HG02623 (cell line): ENCODE data around the gene PPP2R2C.

Experiments
- ATAC-seq: cut with Tn5 transposase; IDR thresholded peaks from one replicate; pipeline ENCODE4 v1.9.1; 2021; ENCODE audit warnings: moderate library complexity; ENCODE audit not compliant: unreplicated experiment

PPP2R2C gene

DNA sequence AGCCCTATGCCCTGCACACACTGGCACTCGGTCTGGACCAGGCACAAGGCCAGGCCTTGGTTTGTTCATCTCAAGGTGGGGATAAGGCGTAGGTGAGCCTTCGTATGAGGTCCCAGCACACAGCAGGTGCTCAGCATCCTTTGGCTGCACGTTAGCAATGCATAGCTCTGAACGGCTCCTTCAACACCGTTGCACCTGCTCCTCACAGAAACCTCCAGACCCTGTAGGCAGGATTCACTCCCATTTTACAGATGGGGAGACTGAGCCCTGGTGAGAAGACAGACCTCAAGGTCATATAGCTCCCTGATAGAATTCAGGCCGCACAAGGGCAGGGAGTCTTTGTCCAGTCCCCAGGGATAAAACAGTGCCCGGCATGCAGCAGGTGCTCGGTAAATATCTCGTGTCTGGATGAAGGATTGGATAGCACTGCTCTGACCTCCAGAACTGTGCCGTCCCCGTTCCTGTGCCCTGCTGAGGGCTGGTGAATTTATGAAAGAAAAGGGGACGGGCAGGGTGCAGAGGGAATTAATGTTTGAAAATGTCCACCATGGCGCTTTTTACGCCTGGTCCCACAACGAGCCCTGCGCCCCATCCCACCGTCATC lies 2.4 kb downstream of the PPP2R2C start:
- ATAC-seq: no peak

DNA sequence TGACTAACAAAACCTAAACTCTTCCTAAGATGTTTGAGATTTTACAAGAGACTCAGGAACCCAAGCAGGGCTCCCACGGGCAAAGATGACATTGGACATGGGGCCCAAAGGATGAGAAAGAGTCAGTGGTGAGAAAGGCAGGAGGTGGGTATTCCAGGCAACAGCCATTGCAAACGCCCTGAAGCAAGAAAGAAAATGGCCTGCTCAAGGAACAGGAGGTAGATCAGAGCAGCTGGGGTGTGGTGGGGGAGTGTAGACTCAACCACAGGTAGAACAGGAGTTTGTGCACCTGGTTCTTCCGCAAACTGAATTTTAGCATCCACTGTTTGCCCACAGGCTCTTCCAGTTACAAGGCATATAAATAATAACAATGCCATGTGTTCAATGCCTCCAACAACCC lies 3.3 kb downstream of the PPP2R2C start:
- ATAC-seq: no peak

DNA sequence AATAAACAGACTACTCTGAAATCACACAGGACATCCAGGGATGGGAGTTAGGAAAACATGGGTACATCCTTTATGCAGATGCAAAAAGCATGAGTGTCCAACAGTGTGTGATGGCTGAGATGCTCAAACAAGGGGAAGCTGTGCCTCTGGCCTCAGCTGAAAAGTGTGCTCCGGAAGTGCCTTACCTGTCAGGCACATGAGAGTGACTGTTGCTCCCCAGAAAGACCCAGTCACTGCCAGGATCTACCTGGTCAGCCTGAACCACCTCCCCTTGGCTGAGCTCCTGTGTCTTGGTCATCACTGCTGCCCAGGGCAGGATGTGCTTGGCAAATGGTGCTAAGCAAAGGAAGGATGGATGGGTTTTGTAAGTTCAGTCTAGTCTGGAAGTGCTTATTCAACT lies 4.0 kb downstream of the PPP2R2C start:
- no peak for ATAC-seq

DNA sequence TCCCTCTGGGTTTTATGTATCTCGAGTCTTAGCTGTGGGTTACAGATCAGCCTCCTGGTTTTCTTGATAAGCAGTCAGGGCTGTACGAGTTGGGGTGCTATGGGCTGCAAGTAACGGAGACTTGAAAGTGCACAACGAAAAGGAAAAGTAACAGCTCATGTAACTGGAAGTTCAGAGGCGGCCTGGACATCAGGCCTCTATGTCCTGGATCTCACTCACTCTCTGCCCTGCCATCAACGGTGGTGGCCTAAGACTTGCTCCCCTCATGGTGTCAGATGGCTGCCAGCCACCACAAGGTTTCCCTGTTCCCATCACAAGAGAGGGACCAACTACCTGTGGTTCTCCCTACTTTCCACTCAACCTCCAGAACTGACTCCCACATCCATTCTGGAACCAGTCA lies 4.8 kb downstream of the PPP2R2C start:
- no peak for ATAC-seq

DNA sequence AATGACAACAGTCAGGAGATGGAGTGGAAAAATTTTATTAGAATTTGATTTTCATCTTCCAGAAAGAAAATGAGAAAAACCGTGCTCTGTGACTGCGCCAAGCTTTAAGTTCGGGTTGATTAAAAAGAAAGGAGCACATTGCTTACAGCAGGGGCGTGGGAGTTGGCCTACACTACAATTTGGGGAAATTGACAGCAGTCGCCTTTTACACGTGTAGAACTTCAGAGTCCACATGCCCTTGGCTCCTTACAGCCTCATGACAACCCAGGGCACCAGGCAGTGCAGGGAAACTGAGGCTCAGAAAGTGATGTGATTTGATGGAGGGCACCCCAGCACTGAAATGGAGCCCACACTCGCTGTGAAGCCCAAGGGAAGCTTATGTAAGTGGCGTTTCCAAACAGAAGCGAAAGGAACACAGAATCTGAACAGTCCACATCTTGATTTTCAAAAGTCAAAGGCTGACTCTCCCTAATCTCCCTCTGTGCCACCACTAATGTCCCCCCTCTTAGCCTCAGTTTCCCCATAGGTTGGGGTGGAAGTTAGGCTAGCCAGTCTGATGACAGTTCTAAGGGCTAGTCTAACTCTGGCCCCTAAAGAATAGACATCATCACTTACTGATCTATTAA lies 5.5 kb downstream of the PPP2R2C start:
- ATAC-seq: no peak

DNA sequence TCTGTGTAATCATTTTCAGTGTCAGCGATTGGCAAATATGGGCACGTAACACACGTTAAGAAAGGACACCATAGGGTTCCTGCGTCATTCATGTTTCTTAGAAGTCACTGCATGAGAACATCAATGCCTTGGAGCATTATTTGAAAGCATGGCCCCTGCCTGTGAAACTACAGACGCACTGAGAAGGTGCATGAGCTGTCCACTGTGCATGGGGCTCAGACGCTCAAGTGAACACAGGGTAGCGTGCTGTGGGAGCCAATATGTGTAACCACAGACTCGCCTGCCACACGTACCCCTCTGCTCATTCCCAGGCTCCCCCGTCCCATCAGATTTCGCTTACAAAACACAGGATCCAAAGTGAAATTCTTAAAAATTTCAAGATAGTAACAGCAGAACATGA lies 6.5 kb downstream of the PPP2R2C start:
- ATAC-seq: no peak

DNA sequence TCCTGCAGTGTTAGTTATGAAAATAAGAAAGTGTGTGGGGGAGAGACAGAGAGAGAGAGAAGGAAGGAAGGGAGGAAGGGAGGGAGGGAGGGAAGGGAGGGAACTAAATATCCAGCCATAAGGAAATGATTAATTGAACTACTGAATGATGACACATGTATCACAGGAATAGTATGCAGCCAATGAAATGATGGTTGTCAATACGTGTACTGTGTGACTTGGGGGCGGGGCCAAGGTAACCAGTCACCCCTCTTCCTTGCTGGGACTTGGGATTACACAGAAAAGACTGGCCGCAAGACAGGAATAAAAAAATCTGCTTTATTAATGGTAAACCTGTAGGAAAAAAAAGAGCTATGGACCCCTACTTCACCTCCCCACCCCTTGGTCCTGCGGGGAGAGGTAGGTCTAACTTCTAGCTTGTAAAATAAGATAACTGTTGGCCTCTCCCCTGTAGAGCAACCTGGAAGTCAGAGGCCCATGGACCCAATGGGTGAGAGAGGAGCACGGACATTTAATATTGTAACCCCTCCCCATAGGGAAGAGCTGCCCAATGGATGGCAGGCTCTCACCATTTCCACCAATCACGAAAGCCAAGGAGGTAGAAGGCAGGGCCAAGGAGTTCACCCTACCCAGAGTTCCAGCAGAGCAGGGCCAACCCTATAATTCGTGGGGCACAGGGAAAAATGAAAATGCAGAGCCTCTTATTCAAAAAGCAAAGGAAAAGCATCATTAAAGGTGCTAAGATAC lies 7.4 kb downstream of the PPP2R2C start:
- ATAC-seq: no peak

DNA sequence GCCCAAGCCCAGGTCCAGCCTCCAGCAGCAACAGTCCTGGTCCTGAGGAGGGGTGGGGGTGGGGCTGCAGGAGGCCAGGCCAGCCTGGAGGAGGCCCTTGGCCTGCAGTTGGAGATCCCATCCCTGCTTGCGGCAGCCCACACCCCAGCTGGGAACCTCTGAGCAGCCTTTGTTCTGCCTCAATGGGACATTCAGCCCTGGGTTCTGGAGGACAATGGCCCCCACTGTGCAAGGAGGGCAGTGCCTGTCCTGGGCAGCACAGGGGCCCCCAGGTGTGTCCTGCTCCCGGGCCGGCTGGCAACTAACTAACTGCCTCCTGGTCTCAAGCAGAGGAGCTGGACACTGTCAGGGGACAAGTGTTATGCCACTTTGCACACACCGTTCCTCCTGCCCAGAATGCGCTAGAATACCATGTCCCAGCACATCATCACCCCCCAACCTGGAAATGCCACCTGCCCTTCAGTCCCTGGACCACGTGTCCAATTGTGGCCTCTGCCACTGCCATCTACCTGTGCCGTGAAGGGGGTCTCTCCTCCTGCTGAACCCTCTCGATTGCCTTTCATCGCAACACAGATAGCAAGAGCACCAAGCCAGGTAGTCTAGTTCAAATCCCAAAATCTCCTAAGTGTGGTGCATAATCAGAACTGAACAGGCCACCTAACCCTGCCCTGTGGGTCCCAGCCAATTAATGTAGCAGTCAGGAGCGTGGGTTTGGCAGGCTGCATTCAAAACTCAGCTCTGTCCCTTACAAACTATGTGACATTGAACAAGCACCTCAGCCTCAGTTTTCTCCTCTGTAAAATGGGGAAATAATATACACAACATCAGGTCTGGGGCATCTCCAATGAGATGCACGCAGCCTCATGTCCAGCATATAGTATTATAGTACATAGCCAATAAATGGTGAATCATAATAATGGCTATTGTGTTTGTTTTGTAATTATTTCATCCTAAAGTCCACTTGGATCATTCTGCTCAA lies 8.8 kb downstream of the PPP2R2C start:
- no peak for ATAC-seq

DNA sequence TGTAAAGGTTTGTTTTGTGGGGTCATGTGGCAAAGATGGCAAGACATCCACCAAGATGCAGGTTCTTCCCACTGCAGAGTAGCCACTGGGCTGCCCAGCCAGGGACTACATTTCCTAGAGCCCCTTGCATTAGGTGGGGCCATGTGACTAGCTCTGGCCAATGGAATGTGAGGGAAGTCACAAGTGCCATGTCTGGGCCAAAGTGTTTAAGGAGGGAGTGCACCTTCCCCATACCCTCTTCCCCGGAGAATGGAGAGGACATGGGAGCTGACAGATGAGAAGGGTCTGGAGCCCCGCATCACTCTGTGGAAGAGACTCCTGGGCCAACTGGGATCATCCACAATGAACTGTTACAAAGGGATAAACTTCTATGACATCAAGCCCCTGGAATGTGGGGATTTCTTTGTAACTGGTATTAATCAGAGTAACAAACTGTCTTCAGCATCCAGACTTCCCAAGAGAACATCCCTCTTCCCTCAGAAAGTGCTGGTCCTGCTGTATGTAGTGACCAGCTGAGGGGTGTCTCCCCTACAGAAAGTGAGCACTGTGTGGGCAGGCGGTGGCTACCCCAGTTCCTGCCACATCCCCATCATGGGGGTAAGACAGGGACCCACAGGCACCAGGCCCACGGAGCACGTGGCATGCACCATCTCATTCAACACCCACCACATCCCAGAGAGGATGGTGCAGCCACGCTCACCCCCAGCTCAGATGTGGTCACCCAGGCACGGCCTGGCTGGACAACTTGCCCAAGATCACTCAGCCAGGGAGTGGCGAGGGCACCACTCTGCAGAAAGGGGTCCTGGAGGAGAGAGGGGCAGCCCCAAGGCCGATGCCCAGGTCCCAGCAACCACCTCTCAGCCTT lies 10.9 kb downstream of the PPP2R2C start:
- no peak for ATAC-seq

DNA sequence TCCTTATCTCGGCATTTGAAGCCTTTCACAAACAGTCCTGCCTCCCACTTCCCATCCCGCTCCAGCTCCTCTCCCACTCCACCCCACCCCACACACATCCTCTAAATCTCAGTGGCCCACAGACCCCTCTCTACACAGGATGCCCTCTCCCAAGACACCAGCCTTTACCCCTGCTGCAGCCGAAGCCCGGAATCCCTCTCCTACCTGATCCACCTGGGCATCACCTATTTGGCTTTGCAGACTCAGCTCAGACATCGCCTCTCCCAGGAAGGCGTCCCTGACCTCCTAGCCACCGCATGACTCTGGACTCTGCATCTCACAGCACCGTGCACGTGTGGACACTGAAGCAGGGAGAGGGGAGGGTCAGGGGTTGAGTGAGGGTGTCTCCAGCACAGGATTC lies 11.5 kb downstream of the PPP2R2C start:
- no peak for ATAC-seq

DNA sequence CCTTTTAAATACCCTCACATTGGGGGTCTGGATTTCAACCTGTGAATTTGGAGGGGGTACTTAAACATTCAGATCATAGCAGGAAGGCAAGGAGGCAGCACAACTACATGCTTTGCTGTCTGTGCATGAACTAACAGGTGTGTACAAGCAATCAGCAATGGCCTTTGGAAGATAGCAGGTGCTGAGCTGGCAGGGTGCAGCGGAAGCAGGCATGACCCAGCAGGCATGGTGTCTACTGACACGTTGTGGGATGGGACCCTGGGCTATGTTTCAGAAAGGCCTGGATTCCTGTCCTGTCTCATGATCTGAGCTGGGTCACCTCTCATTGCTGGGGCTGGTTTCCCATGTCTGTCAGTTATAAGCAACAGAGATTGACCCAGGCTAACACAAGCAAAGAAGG lies 13.9 kb downstream of the PPP2R2C start:
- no peak for ATAC-seq

DNA sequence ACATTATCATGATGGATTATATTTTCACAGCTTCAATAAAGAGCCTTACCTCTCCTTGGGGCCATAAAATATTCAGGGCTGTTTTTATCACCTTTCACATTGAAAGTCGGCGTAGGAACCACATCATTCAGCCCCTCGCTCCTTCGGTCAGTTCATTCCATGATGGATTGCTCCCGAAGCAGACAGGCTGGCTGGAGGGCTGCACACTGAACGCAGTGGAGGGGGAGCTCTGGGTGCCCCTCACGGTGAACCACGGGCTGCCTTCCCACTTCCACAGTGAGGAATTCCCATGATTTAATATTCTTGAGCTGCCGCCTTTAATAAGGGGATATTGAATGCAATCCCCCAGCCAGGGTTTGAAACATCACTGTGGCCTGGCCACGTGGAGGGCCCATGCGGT lies 16.0 kb downstream of the PPP2R2C start:
- ATAC-seq: no peak

DNA sequence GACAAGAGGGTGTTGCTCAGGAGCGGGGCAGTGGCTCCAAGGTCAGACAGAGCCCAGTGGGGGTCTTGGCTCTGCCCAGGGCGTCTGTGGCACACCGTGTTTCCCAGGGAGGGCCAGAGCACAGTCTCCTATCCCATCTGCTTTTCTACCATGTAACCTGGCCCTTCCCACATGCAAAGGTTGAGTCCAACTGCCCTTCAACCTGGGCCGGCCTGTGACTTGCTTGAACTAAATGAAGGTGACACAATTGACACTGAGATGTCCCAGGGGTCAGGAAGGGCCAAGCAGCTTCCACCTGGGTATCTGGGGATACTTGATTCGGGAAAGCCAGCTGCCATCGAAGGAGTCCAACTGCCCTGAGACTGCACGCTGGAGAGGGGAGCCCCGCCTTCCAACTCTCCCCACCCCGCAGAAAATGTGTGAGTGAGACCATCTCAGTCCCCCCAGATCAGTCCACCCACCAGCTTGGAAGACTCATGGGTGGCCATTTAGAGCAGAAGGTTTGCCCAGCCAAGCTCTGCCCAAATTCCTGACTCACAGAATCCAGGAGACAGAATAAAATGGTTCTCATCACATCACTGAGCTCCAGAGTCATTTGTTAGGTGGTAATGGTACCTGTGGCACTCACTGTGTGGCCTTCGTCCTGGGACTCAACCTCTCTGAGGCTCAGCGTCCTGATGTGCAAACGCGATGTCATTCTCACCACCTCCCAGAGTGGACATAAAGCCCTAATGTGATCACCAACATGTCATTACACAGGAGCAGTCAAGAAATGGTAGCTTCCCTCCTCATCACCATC lies 18.1 kb downstream of the PPP2R2C start:
- ATAC-seq: no peak

DNA sequence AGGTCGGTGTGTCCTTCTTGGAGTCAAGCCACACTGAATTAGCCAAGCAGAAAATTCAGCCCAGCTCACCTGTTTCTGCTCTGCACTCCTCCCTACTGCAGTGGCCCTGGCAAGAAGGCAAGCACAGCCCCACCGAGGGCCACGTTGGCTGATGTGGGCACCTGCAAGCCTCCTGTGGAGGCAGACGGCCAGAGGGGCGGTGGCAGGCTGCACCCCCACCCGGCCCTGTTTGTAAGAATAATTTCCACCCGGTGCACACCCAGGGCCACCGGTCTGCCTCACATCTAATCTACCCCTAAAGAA lies 18.8 kb downstream of the PPP2R2C start:
- no peak for ATAC-seq

DNA sequence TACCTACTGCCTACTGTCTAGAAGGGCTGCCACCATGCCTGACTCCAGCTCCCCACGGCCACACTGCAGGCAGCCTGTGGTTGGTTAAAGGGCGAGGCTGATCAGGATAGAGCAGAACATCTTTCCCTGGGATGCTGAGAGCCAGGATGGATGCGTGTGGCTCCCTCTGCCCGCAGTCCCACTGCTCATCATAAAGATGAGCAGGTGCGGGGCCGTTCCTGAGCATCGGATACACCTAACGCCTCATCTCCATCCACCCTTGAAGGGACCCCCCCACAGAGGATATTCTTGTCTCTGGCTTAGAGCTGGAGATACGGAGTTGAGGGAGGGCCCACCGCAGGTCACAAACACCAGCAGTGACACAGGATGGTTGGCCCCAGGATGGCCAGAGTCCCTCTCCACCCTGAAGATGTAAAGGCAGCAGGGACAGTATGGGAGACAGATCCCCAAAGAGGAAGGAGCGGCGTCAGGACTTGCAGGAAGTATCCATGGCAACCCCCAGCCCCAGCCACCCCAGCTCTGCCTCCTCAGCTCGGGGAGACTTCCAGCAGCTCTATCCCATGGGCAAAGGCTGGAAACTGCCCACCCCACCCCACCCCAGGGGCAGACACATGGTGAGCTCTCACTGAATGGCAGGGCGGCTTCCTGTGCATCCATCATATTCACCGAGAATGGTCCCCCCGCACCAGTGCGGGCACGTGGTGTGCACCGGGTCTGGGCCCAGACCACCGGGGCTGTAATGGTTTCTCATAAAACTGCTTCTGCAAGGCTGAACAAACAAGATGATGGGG lies 19.3 kb downstream of the PPP2R2C start:
- ATAC-seq: no peak

DNA sequence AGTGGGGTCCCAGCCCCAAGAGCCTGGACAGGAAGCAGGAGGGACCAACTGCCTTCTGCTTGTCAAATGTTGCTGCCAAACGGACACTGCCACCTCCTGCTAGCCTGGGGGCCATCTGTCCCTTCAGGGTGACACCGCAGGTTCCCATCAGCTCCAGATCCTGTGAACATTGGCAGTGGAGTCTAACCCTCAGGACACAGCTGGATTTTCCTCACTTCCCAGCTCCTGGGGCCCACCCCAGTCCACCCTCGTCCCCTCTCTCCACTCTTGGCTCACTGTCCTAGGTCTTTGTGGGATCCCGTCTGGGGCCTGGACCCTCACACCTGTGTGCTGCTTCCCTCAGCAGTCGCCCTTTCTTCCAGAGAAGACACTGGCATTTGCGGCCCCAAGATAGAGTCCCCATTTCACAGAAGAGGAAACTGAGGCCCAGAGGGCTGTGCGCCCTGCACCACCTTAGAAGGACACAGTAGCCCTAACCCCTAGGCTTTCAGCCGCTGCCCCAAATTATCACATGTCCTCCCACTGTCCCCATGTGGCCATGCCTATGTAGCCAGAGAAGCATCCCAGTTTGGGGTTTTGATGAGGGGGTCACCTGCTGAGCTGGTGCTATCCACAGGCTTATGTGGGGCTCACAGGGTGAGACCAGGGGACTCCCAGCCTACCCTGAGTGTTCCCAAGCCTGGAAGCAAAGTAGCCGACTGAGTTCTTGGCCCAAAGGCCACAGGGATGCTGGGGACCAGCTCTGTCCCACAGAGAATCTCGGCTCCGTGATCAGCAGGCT lies 20.1 kb downstream of the PPP2R2C start:
- ATAC-seq: no peak

DNA sequence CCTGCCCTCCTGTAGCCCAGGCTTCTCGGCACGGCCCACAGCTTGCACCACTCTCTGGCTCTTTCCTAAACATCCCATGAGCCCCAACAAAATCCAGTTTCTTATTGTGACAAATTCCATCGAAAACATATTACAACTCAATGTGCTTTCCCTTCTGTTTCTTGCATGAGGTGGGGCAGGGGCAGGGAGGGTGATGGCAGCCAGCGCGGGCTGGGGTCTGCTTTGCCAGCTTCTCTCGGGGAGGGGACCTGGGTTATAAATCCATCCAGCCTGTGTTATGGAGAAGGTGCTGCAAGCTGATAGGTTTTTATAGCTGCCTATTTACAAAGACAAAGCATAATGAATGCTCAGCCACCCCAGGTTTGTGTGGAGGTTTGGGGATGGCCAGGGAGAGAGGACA lies 21.1 kb downstream of the PPP2R2C start:
- no peak for ATAC-seq

DNA sequence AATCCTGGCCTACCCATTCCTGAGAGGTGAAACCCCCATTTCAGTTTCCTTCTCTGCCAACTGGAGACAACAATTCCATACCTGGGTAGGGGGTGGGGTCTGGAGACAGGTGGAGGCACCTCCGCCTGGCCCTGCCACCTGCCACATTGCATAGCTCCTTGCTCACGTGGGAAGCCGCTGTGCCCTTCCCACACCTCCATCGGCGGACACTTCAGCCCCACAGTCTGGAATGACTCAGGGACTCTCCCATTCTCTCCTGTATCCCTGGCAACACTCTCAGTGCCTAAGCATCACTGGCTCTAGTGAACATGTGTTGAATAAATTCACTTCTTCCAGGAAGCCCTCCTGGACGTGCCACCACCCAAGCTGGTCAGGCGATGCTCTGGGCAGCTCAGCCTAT lies 21.7 kb downstream of the PPP2R2C start:
- no peak for ATAC-seq
